A204.1 (cell line): Measurements from ENCODE around the gene CPA1.

Experiments
- FAIRE-seq: peaks from 2 replicates; lab custom pipeline; 2012; peaks lifted over from hg19 to GRCh38; lab: Jason Lieb, UNC

CPA1 gene

DNA sequence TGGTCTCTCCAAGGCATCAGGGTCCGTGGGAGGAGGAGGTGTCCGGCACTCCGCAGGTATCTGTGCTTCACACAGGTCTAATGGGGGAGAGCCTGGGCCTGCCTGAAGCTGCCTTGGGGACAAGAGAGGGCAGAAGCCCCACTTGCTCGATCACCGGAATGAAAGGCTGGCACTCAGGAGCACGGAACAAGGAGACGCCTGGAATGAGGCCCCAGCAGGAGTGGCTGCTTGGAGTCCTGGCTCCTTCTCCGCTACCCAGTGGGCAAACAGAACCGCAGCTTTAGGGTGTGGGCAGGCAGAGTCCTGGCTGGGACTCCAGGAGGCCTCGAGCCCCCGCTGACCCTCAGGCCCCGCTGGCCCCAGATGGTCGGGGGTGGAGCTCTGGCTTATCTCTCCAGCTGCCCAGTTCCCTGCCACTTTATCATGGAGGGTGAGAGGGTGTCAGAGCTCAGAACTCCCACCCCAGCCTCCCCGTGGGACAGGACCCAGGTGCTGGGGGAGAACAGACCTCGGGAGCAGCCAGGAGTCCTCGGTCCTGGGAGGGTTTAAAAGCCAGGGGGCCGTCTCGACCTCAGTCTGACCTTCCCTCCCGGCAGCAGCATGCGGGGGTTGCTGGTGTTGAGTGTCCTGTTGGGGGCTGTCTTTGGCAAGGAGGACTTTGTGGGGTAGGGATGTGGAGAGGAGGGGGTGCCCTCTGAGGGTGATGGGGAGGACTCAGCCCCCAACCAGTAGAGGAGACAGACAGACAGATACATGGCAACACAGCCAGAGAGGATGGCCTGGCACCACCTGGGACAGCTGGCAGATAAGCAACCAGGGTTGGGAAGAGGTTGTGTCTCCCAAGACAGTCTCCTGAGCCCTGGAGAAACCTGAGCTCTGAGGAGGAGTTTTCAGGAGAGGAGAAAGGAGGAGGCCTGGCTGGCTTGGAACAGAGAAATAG, at the start of gene CPA1:
Gene CPA1 (plus strand): TSS at position 574 of the 940 bp plus-strand sequence. CDS start 27 bp downstream, at position 601.
- no peak for FAIRE-seq

DNA sequence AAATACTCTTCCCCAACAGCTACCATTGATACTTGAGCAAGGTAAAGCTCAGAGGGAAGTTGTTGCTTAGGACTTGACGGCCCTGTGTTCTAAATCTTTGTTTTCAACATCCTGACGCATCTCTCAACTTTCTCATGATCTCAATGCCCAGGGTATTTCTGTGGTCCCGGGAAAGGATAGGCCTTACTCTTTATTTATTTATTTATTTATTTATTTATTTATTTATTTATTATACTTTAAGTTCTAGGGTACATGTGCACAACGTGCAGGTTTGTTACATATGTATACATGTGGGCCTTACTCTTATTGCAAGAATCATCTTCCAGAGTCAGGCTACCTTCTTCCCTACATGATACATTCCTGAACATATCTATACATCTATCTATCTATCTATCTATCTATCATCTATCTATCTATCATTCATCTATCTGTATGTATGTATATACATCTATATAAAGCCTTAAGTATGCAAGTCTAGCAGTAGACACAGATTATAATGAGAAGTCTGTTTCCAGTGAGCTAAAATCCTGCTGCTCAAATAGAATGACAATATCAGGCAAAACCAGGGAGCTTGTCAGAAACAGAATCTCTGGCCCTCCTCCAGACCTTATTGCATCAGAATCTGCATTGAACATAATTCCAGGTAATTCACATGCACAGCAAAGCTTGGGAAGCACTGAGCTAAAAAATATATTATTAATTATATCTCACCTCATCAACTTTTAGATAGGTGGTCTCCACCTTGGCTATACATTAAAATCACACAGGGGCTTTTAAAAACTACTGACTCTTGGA, 47.8 kb upstream of the CPA1 start:
- FAIRE-seq, result no peak

GRCh38 chr7:130333832-130334231, 46.5 kb upstream of the CPA1 start:
- FAIRE-seq, result no peak

- no peak for FAIRE-seq
Measured at GRCh38 chr7:130334274-130334673, 46.0 kb upstream of the CPA1 start.

GRCh38 chr7:130337410-130337971, 42.8 kb upstream of the CPA1 start:
- FAIRE-seq, result no peak

GRCh38 chr7:130338233-130338632, 42.1 kb upstream of the CPA1 start:
- FAIRE-seq, result no peak

- FAIRE-seq, result no peak
Measured at GRCh38 chr7:130341882-130342281, 38.4 kb upstream of the CPA1 start.

DNA sequence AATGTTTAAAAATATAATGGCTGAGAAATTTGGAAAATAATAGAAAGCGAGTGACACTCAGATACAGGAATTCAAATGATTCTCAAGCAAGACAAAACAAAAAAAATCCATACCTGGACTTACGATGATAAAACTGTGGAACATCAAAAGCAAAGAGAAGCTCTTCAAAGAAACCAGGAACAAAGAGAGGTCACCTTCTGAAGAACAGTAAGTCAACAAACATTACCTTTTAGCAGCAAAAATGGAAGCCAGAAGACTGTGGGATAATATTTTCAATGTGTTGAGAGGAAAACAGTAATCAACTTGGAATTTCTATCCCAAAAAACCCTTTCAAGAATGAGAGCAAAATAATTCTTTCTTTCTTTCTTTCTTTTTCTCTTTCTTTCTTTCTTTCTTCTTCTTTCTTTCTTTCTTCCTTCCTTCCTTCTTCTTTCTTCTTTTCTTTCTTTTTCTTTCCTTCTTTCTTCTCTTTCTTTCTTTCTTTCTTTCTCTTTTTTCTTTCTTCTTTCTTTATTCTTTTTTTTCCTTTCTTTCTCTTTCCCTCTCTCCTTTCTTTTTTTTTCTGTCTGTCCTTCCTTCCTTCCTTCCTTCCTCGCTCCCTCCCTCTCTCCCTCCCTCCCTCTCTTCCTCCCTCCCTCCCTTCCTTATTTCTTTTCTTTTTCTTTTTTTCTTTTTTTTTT, 37.5 kb upstream of the CPA1 start:
- no peak for FAIRE-seq

DNA sequence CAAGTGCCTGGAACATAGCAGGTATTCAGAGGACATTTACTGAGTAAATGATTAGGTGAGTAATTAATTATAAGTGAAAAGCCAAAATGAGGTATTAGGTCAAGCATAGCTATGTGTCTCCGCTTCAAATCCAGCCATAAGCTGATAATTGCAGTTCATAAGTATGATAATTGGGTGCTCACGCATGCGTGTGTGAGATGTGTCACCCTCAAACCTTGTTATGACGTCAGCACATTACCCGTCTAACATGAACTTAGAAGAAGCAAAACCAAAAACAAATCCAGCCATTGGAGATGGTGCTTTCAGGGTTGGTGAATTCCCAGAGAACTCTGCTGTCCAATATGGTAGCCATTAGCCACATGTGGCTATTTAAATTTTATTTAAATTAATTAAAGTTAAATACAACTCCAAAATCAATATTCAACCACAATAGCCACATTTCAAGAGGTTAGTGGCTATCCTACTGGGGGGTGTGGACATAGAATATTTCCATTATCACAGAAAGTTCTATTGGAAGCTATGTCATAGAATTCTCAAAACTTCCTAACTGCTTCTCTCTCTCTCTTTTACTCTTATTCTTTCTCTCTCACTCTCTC, 35.9 kb upstream of the CPA1 start, which contains the start of gene CPA5:
Gene CPA5 (plus strand): TSS at position 546 of the 596 bp plus-strand sequence. CDS start 1,670 bp downstream, outside the sequence.
- FAIRE-seq, result no peak

- no peak for FAIRE-seq
Measured at GRCh38 chr7:130345136-130345535, 35.2 kb upstream of the CPA1 start.

GRCh38 chr7:130345725-130346124, 34.6 kb upstream of the CPA1 start:
- no peak for FAIRE-seq

DNA sequence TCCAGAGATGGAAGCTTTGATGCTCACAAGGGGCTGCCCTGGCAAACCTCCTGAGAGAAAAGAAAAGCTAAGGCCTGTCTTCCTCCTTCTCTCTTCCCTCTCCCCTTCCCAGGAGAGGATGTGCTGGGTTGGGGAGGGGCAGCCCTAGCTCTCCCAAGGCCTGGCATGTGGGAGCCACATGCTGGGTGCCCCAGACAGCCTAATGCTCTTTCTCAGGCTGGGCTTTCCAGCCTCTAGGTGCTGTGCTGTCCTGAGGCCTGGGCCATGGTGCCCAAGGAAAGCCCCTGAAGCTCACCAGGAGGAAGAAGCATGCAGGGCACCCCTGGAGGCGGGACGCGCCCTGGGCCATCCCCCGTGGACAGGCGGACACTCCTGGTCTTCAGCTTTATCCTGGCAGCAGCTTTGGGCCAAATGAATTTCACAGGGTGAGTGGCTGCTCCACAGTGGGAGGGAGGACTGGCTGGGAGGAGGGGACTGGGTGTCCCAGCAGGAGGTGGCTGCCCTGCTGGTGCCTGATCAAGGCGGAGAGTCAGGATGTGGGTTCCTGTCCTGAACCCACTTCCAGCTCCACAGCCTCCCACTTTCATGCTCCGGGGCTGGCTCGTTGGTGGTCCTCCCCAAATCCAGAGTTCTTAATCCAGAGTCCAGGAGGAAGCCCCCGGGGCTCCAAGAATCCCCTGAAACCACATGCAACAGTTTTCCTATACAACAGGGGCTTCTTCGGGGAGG, 34.0 kb upstream of the CPA1 start:
- FAIRE-seq, result no peak

GRCh38 chr7:130346941-130347340, 33.4 kb upstream of the CPA1 start:
- FAIRE-seq, result no peak

- FAIRE-seq, result no peak
Measured at GRCh38 chr7:130349911-130350782, 30.1 kb upstream of the CPA1 start.

DNA sequence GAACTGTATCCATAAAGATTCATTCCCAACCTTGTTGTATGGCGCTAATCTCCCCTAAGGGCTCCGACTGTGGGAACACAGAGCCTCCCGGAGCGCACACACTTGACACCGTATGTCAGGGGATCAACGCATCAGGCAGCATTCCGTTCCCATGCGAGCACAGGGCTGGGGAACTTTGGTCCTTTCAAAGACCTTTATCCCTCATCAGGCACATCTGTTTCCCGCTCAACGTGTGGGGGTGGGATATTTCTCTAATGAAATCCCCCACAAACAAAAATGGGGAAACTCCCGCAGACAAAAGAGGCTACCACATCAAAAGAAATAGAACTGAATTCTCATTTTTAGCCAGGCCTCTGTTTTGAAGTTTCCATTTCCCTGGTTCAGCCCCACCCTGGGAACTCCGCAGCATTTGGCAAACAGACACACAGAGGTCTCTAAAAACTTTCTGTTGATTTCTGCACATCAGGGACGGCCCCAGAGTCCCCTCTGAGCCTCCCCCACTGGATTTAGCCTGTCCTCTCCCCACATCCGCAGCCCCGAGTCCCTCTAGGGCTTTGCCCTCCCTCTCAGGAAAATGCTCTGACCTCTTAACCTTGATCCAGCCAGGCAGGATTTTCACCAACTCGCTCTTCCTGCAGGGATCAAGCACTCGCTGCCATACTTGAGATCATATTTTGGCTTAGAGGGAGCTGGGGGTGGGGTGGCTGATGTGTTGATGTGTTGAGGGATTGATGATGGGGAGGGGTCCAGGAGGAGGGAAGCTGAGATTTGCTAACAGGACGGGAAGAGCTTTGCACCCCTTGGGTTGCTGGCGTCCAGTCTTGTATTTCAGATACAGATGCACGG, 29.1 kb upstream of the CPA1 start:
- FAIRE-seq, result no peak

GRCh38 chr7:130351791-130352090, 28.6 kb upstream of the CPA1 start:
- no peak for FAIRE-seq

DNA sequence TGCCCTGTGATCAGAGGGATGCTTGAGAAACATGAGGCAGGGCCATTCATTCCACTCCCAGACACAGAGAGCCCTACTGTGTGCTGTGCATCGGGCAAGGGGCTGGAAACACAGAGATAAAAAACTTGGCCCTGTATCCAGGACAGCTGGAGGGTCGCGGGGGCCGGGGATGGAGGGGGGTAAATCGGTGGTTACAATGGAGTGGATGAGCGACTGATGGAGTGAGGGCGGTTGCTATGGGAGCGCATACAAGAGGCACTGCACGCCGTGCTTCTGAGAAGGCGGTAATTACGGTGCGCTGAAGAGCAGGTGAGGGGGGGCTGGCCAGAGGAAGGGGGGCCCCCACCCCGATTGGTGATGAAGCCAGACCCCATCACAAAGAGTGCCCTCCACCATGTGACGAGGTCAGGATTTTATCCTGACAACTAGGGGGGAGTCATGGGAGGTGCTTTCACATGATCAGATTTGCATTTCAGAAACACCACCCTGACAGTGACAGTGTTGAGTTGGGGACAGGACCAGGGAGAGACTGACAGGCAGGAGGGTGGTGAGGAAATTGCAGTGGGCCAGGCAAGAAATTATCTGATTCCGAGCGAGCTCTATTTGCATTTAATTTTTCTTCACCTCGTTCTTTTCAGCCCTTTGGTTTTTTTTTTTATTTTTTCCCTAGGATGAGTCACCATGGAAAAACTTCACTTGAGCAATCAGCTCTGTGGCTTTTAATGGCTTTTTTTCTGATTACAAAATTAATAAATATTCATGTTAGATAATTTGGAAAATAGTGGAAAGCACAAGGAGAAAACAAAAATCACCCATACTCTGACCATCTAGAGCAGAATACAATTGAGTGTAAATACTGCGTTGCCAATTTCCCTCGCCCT, 27.9 kb upstream of the CPA1 start:
- no peak for FAIRE-seq

- no peak for FAIRE-seq
Measured at GRCh38 chr7:130353196-130353595, 27.1 kb upstream of the CPA1 start.
